Activated T-cell treated with anti-CD3 and anti-CD28 coated beads, Interleukin-2, amount 50 U/mL, for 4 hours (primary cell): Measurements from ENCODE around the gene DCDC2C. TPM values are rescaled to one million over a fixed set of nuclear protein-coding genes. Genes with fewer than 3 reads are reported as not detected.

Experiments used
- ATAC-seq, 2 donors: fragments of 200-7000 bp; cut with Tn5 transposase; one replicate each; pipeline ENCODE4 v1.10.0; 2021
- DNase-seq: peaks from one replicate; pipeline ENCODE4 v3.0.0-alpha.2; 2020
- H3K27me3 Mint-ChIP-seq: one replicate; pipeline ENCODE4 v1.8.0; 2021; ENCODE audit warnings: low read depth, mixed read lengths
- H3K36me3 Mint-ChIP-seq: one replicate; pipeline ENCODE4 v1.8.0; 2022; ENCODE audit warnings: mixed read lengths; ENCODE audit not compliant: insufficient read depth
- H3K4me1 Mint-ChIP-seq: one replicate; pipeline ENCODE4 v1.8.0; 2021; ENCODE audit warnings: low read depth, mixed read lengths
- H3K4me3 Mint-ChIP-seq: one replicate; pipeline ENCODE4 v1.8.0; 2021; ENCODE audit warnings: mild to moderate bottlenecking, moderate library complexity, mixed read lengths
- H3K9me3 Mint-ChIP-seq: one replicate; pipeline ENCODE4 v1.8.0; 2021; ENCODE audit warnings: mixed read lengths
- total RNA-seq, 3 donors: library from RNA; stranded (reverse); gene quantifications; one replicate each; pipeline ENCODE4 v1.2.1, GENCODE V29; 2021

DCDC2C gene
- total RNA-seq, 3 donors from 2014 or later: not detected

DNA sequence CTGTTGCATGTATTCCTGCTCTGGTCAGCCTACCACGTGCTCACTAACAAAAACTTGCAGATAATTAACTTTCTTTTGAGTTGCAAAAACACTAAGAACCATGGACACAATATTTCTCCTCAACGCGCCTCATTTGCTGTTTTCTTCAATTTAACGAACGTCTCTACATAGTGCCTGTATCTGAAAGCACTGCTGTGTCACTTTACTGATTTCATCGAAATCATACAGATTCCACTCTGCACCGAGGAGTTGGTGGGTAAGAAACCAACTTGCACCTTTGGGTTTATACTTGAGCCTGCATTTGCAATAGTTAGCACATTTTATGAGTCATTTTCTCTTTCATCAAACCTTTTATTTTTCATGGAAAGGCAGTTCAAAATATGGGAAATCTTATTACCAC, 145.8 kb downstream of the DCDC2C start:
- ATAC-seq: no peak
- DNase-seq: no peak
- H3K36me3 Mint-ChIP-seq: no peaks in the 10 kb centered on the region
- H3K9me3 Mint-ChIP-seq: peaks cover 24% of the 10 kb centered on the region
- no peaks in the 10 kb centered on the region for H3K4me1 Mint-ChIP-seq
- no peak overlapping the region for H3K4me3 Mint-ChIP-seq
- peaks cover 5% of the 10 kb centered on the region for H3K27me3 Mint-ChIP-seq

DNA sequence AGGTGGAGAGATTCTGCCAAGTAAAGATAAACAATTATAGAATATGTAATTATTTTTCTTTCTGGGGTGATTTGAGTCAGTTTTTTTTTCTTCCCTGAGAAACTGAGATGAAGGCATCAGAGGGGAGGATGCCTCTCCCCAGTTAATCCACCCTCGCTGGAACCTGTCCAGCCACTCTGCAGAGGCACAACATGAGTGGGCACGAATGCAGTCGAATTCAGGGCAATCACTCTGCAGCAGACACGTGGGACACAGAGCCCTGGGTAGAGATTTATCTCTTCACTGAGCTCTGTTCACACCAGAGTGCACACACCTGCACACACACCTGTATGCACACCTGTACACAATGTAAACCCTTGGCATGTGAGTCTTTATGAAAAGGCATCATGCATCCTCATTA, 154.2 kb downstream of the DCDC2C start:
- Mint-ChIP-seq H3K4me3 (no peak overlapping the region), H3K4me1 (no peaks in the 10 kb centered on the region), H3K9me3 (peaks cover 12% of the 10 kb centered on the region), H3K36me3 (no peaks in the 10 kb centered on the region), H3K27me3 (no peaks in the 10 kb centered on the region)
- ATAC-seq (no peak), DNase-seq (no peak)

DNA sequence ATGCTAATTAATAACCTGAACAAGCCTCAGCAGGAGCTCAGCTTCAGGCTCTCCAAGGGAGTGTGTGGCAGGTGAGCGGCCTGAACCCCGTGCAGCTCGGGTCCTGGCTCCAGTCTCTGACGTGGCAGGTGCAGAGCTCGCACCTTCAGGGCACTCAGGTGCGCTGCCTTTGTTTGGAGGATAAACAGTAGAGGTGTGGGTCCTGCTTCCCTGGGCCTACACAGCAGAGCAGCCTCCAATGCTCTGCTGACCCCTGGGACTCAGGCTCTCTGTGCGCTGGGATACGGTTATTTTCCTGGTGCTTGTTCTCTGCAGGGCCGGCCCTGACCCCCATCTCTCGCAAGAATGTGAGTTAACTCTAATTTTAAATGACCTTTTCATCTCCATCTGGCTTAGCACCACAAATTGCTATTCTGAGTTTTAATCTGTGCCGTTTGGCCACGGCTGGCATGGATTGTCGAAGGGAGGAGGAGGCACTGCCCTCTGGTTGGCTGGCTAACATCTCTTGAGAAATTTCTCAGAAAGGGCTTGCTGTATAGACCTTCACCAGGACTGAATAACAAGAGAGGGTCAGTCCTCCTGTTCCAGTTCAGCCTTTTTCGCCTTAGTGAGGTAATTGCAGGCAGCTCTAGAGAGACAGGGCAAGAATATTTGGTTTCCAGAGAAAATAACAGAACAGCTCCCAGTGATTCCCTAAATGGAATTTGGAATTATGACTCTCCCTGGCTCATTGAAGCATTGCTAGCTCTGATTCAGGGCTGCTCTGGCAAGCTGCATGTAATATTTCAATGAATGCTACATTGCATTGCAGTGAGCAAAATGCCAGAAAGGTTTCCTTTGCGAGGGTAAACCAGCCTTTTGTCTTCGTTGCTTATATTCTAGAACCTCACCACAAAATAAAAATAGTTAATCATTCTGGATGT, 161.8 kb downstream of the DCDC2C start:
- Mint-ChIP-seq H3K9me3 (no peaks in the 10 kb centered on the region), H3K4me1 (no peaks in the 10 kb centered on the region), H3K27me3 (peaks cover 3% of the 10 kb centered on the region), H3K4me3 (no peak overlapping the region), H3K36me3 (no peaks in the 10 kb centered on the region)
- ATAC-seq: no peak
- no peak for DNase-seq

DNA sequence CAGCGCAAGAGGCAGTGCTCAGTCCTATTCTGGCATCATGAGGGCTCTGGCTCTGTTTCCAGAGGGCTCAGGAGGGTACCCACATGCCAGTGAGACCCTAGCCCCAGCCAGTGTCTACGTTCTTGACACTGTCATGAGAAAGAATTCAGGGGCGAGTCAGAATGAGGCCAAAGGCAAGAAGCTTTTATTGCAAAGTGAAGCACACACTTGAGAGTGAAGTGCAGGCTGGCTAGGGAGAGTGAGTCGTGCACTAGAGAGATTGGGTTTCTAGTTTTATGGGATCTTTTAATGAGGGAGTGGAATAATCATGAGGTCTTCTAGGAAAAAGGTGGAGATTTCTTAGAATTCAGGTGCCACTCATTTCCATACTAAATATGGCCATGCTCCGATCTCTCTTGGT, 164.1 kb downstream of the DCDC2C start:
- ATAC-seq: no peak
- Mint-ChIP-seq H3K36me3 (no peaks in the 10 kb centered on the region), H3K27me3 (peaks cover 3% of the 10 kb centered on the region), H3K9me3 (no peaks in the 10 kb centered on the region), H3K4me1 (no peaks in the 10 kb centered on the region), H3K4me3 (no peak overlapping the region)
- no peak for DNase-seq

DNA sequence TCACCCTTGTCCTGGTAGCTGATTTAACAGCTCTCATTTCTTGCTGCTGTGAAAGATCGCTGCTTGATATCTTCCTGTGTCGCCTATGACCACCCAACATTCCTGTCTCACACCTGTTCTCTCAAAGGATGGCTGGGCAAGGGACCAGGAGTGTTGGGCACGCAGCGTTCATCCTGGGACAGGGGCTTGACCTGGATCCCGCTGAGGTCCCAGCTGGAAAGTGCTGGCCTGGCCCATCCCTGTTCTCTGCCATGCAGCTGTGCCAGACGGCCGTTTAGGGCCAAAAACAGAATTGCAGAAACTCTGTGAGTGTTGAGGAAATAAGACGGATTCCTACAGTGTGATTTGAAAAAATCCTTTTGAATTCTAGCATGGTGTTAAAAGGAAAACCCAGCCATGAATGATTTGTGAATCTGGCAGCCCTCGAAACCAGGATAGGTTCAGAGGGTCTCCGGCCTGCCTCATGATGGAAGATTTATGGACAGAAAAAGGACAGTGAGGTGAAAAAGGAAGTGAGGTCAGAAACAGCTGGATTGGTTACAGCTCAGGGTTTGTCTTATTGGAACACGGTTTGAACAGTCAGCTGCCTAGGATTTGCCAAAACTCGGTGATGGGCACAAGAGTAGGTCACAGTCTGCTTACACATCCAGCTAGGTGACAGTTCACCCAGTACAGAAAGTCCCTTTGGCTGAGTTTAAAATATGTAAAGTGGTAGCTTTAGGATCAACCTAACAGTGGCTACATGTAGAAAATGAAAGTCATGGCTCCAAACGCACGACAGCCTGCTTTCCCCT, 164.8 kb downstream of the DCDC2C start:
- no peak overlapping the region for H3K4me3 Mint-ChIP-seq
- ATAC-seq: no peak
- no peaks in the 10 kb centered on the region for H3K36me3 Mint-ChIP-seq
- DNase-seq: no peak
- peaks cover 3% of the 10 kb centered on the region for H3K27me3 Mint-ChIP-seq
- no peaks in the 10 kb centered on the region for H3K4me1 Mint-ChIP-seq
- H3K9me3 Mint-ChIP-seq: no peaks in the 10 kb centered on the region

DNA sequence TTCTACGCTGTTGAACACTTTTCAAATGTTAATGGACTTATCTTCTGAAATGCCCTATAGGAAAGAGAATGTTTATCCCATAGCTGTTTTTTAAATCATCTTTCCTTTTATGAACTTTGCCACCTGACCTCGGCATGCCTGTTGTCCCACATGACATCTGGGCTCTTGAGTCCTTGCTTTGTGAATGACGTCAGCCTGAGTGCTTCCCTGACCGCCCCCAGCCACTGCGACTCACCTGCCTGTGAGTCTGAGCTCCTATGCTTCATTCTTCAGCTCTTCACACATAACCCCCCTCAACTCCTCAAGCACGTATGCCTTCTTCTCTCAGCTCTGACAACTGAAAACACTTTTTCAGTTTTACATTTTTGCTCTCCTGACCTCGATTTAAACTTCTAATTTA, 166.8 kb downstream of the DCDC2C start:
- Mint-ChIP-seq H3K36me3 (no peaks in the 10 kb centered on the region), H3K27me3 (no peaks in the 10 kb centered on the region), H3K4me1 (no peaks in the 10 kb centered on the region), H3K4me3 (no peak overlapping the region), H3K9me3 (no peaks in the 10 kb centered on the region)
- ATAC-seq: no peak
- DNase-seq: no peak

DNA sequence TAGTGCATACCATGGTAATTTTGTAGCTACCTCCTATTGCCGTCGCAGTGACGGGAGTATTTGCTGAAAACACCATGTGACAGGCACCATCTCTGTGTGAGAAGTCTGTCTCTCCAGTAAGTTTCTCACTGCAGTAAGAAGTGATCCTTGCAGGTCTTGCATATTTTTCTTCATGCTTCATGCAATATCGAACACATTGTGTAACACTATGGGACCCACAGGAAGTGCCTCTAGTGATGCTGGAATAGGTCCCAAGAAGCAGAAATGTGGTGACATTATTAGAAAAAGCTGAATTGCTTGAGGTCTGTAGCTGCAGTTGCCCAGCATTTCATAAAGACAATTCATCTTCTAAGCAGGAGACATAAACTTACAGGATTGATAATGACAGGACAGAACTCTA, 167.6 kb downstream of the DCDC2C start:
- no peaks in the 10 kb centered on the region for H3K27me3 Mint-ChIP-seq
- H3K36me3 Mint-ChIP-seq: no peaks in the 10 kb centered on the region
- no peaks in the 10 kb centered on the region for H3K4me1 Mint-ChIP-seq
- DNase-seq (no peak), ATAC-seq (no peak)
- no peaks in the 10 kb centered on the region for H3K9me3 Mint-ChIP-seq
- no peak overlapping the region for H3K4me3 Mint-ChIP-seq

DNA sequence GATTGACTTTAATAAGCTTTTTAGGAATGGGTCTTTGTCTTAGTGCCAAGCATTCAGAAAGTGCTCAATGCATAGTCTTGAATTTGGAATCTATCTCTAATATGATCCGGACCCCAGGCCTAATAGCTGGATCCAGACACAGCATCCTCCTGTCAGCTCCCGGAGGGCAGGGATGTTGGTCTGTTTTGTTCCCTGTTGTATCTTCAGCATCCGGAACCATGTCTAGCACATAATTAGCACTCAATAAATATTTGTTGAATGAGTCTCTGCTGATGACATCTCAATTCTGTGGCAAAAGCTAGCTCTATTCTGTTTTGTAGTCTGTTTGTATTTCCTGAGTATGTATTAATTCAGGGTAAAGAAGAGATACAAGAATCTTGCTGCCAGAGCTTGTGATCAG, 169.1 kb downstream of the DCDC2C start:
- Mint-ChIP-seq H3K36me3 (no peaks in the 10 kb centered on the region), H3K9me3 (no peaks in the 10 kb centered on the region), H3K27me3 (no peaks in the 10 kb centered on the region), H3K4me3 (no peak overlapping the region), H3K4me1 (no peaks in the 10 kb centered on the region)
- DNase-seq (no peak), ATAC-seq (no peak)

DNA sequence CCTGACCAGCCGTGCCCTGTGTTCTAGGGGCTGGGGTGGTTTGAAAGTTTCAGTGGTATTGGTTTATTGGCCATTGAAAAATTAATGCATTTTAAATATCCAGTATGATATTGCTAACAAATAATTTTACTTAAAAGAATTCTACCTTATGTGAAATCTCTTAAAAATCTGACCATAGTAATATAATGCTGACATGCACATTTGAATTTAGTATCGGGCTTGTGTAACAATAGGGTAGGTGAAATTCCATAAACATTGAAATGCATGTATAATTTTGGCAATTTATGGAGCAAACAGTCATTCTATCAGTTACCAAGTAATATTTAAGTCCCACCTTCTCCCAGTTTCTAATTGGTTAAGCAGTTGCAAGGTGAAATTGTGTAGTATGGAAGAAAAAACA, 170.5 kb downstream of the DCDC2C start:
- Mint-ChIP-seq H3K9me3 (no peaks in the 10 kb centered on the region), H3K27me3 (no peaks in the 10 kb centered on the region), H3K4me3 (no peak overlapping the region), H3K4me1 (no peaks in the 10 kb centered on the region), H3K36me3 (no peaks in the 10 kb centered on the region)
- no peak for DNase-seq
- ATAC-seq: no peak

DNA sequence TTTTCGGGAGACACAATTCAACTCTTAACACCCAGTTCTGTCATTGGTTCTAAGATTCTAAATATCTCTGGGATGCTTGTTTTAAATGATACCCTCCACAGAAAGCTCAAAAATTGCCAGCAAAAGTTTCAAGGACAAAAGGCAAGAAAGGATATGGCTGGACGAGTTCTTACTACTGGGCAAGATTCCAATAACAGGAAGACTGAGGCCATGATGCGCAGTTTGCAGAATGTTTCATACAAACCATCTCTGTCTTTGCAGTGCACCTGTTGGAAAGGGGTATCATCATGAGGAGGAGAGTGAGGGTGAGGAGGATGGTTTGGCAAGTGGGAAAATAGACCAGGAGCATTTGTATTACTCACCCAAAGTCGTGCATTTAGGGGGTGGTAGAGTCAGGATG, 172.8 kb downstream of the DCDC2C start:
- Mint-ChIP-seq H3K27me3 (no peaks in the 10 kb centered on the region), H3K9me3 (no peaks in the 10 kb centered on the region)
- no peak for ATAC-seq

DNA sequence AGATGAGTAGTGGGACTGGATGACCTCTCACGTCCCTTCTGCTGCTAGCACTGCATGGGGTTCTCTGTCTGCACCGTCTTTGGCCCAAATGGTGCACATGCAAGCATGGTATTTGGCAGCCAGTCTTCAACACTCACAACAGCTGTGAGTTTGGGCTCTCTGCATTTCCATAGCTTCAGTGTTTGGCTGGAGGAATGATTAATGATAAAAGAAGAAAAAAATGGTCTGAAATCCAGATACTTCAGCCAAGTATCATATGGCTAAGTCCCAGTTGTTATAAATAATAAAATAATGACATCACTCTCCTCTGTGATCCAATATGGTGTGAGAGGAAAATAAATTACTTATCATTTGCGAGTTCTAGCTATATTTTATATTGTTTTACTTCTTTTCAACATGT, 173.3 kb downstream of the DCDC2C start:
- no peaks in the 10 kb centered on the region for H3K27me3 Mint-ChIP-seq
- H3K4me1 Mint-ChIP-seq: no peaks in the 10 kb centered on the region
- H3K9me3 Mint-ChIP-seq: no peaks in the 10 kb centered on the region
- DNase-seq (no peak), ATAC-seq (no peak)
- H3K4me3 Mint-ChIP-seq: no peak overlapping the region
- no peaks in the 10 kb centered on the region for H3K36me3 Mint-ChIP-seq

More for the DNA sequence above, 172.8 kb downstream of the DCDC2C start:
- no peak overlapping the region for H3K4me3 Mint-ChIP-seq
- DNase-seq: no peak
- no peaks in the 10 kb centered on the region for H3K4me1 Mint-ChIP-seq
- no peaks in the 10 kb centered on the region for H3K36me3 Mint-ChIP-seq

DNA sequence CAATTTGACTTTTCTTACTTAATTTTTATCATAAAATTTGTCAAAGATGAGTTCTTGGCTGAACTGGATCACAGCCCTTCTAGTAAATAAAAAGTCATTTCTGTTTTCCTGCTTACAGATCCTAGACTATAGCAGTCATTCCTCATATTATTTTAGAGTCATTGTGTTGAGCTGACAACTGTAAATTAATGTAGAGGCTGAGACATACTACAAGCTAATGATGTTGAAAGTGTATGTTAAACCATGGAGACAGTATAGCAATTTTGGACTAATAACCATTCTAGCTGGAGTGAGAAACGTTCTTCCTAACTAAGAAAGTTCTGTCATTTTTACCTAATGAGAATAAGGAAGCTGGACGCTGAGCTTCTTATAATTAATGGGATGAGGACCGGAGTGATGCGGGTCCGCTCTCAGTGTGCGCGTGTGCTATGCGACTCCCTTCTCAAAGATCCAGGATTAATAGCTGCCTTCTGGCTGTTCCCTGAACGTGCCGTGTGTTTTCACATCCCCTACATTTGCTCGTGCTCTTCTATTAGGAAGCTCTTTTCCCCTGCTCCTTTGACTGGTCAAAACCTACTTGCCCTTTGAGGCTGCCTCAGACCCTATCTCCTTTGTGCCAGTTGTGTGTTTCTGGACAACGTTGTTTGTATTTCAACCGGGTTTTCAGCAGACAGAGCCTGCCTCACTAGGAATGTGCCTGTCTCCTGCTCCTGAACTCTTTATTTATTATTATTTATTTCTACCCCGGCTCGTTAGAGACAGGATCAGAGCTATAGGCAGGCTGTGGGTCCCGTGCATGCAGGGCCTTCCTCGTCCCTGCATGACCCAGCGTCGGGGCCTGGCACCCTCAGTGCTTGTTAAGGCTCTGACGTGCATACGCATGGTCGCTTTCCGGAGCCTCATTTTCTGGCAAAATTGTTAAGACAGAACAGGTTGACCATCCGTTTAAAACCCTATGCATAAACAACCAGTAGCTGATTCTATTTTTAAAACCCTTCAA, 182.6 kb downstream of the DCDC2C start:
- DNase-seq (no peak), ATAC-seq (no peak)
- no peaks in the 10 kb centered on the region for H3K4me1 Mint-ChIP-seq
- H3K4me3 Mint-ChIP-seq: no peak overlapping the region
- H3K36me3 Mint-ChIP-seq: no peaks in the 10 kb centered on the region
- peaks cover 6% of the 10 kb centered on the region for H3K9me3 Mint-ChIP-seq
- no peaks in the 10 kb centered on the region for H3K27me3 Mint-ChIP-seq

DNA sequence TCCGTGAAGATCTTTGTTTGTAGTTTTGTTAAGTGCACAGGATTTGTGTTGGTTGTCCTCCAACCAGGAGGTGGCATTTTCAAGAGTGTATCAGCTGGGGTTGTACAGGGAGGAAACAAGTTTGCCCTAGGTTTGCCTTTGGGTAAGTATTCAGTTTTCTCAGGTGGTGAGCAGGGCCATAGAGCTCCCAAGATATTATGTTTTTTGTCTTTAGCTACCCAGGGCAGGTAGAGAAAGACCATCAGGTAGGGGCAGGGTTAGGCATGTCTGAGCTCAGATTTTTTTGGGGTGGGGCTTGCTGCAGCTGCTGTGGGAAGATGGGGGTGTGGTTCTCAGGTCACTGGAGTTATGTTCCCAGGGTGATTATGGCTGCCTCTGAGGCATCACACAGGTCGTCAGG, 191.6 kb downstream of the DCDC2C start:
- no peaks in the 10 kb centered on the region for H3K36me3 Mint-ChIP-seq
- no peaks in the 10 kb centered on the region for H3K4me1 Mint-ChIP-seq
- no peak overlapping the region for H3K4me3 Mint-ChIP-seq
- no peak for DNase-seq
- H3K9me3 Mint-ChIP-seq: peaks cover 9% of the 10 kb centered on the region
- no peaks in the 10 kb centered on the region for H3K27me3 Mint-ChIP-seq
- no peak for ATAC-seq
